Naive thymus-derived CD4-positive, alpha-beta T cell (primary cell): ENCODE measurements around the gene PGPEP1. TPM values are rescaled to one million over a fixed set of nuclear protein-coding genes. Genes with fewer than 3 reads are reported as not detected.

Source experiments
- ATAC-seq: fragments of 150-1000 bp; cut with Tn5 transposase; 2 replicates; pipeline ENCODE4 v1.10.0; 2021; ENCODE audit warnings: mild to moderate bottlenecking, moderate library complexity
- CTCF ChIA-PET: fragments of 350-600 bp; sonication (Branson Sonifier 250); formaldehyde crosslinking; loops from one replicate; lab custom pipeline; 2021; ENCODE audit warnings: antibody characterized with exemption; lab: Charles Lee
- POLR2A ChIA-PET: fragments of 350-600 bp; sonication (Branson Sonifier 250); formaldehyde crosslinking; loops from one replicate; lab custom pipeline; 2021; ENCODE audit warnings: antibody characterized with exemption, inconsistent platforms; lab: Charles Lee
- DNase-seq, 9 donors: peaks; one replicate each; pipeline versions ENCODE4 v3.0.0 to v3.0.0-alpha.2; 2020 to 2022; ENCODE audit warnings: mixed read lengths in 1 of 9
- H3K27ac ChIP-seq: one replicate; pipeline ENCODE4 v1.7.0; 2013; ENCODE audit warnings: mild to moderate bottlenecking, low read depth, low read length, moderate library complexity
- H3K27me3 ChIP-seq, 2 donors: one replicate each; pipeline ENCODE4 v1.7.0; 2013; ENCODE audit warnings: low read length in 2 of 2, mild to moderate bottlenecking in 2 of 2, moderate library complexity in 2 of 2; ENCODE audit not compliant: control insufficient read depth in 2 of 2, insufficient read depth in 2 of 2
- H3K36me3 ChIP-seq, 3 experiments: 1 replicate in 2 of 3; 2 replicates in 1 of 3; pipeline ENCODE4 v1.7.0; 2013; ENCODE audit warnings: low read length in 3 of 3, mild to moderate bottlenecking in 3 of 3, moderate library complexity in 1 of 3; ENCODE audit not compliant: insufficient read depth in 3 of 3, control insufficient read depth in 2 of 3
- H3K4me1 ChIP-seq, 2 donors: one replicate each; pipeline ENCODE4 v1.7.0; 2013; ENCODE audit warnings: low read length in 2 of 2, mild to moderate bottlenecking in 2 of 2, moderate library complexity in 1 of 2; ENCODE audit not compliant: control insufficient read depth in 2 of 2, insufficient read depth in 2 of 2
- H3K4me3 ChIP-seq: 2 replicates; pipeline ENCODE4 v1.7.0; 2013; ENCODE audit warnings: mild to moderate bottlenecking, low read length
- H3K9me3 ChIP-seq, 3 experiments: 1 replicate in 2 of 3; 2 replicates in 1 of 3; pipeline ENCODE4 v1.7.0; 2013; ENCODE audit warnings: low read length in 3 of 3; ENCODE audit not compliant: control insufficient read depth in 2 of 3
- H3K27ac Mint-ChIP-seq, 9 donors: one replicate each; pipeline ENCODE4 v1.8.0; 2020 to 2022; ENCODE audit warnings: mixed read lengths in 9 of 9, mild to moderate bottlenecking in 8 of 9, moderate library complexity in 5 of 9, inconsistent platforms in 2 of 9
- H3K27me3 Mint-ChIP-seq, 5 donors: one replicate each; pipeline ENCODE4 v1.8.0; 2021 to 2022; ENCODE audit warnings: mixed read lengths in 5 of 5, mild to moderate bottlenecking in 1 of 5
- H3K36me3 Mint-ChIP-seq, 5 donors: one replicate each; pipeline ENCODE4 v1.8.0; 2020 to 2022; ENCODE audit warnings: mixed read lengths in 5 of 5, mild to moderate bottlenecking in 3 of 5, inconsistent platforms in 1 of 5
- H3K4me1 Mint-ChIP-seq, 7 donors: one replicate each; pipeline ENCODE4 v1.8.0; 2020 to 2022; ENCODE audit warnings: mixed read lengths in 7 of 7, mild to moderate bottlenecking in 3 of 7, inconsistent platforms in 1 of 7
- H3K4me3 Mint-ChIP-seq, 10 donors: one replicate each; pipeline ENCODE4 v1.8.0; 2020 to 2022; ENCODE audit warnings: mild to moderate bottlenecking in 10 of 10, mixed read lengths in 10 of 10, moderate library complexity in 6 of 10, inconsistent platforms in 2 of 10
- H3K9me3 Mint-ChIP-seq, 11 donors: one replicate each; pipeline ENCODE4 v1.8.0; 2020 to 2022; ENCODE audit warnings: mixed read lengths in 11 of 11, mild to moderate bottlenecking in 4 of 11, inconsistent platforms in 1 of 11, moderate library complexity in 1 of 11
- intact Hi-C, 2 donors: fragments of 100-400 bp; cut with micrococcal nuclease; formaldehyde crosslinking; loops; one replicate each; pipeline ENCODE4 v1.15.1; 2023
- polyA plus RNA-seq, 2 donors: library from polyadenylated mRNA; unstranded; fragments of 300-500 nt; fragmentation: Illumina TruSeq; gene quantifications; one replicate each; pipeline ENCODE4 v1.2.3, GENCODE V29; 2021
- total RNA-seq, 6 experiments: library from RNA in 5 of 6; stranded (reverse) in 5 of 6; gene quantifications; 1 replicate in 5 of 6; 2 replicates in 1 of 6; pipeline ENCODE4 v1.2.3 and lab custom pipeline; 2021 to 2026

PGPEP1 gene
- total and polyA plus RNA-seq, 7 experiments from 2014 or later: 9.4 to 57.1 (median 41.1) TPM

DNA sequence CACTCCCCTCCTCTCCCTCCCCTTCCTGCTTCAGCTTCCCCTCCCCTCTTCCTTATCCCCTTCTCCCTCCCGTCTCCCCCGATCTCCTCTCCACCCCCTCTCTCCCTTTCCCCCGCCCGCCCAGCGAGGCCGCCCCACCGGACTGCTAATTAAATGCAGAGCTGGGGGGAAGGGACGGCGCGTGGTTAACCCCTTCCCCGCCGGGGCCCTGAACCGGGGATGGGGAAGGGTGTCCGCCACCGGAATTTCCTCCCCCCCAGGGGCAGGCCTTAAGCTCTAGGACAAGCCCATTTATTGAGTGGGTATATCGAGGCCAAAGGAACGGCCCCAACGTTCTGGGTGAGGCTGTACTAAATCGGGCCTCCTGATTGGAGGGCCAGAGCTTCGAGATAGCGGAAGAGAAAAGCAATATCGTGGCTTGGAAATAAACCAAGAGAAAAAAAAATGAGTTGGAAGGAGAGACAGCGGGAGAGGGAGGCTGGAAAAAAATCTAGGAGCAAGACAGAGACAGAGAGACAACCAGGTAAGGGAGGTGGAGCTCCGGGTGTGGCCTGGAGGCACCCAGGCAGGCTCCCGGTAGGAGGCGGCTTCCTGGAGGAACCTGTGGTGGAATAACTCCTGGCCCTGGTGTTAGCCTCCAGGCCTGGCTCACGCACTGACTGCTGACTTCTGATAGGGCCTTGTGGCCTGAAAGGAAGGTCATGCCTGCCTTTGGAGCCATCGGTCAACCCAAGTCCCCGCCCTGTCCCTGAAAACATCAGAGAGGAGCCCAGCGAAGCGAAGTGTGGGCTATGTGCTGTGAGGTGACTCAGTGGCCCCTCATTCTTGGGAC lies 47.4 kb upstream of the PGPEP1 start:
- Mint-ChIP-seq H3K27ac (peak overlapping the region in 8 of 9 donors; percentile 87 to 100 (median 96)), H3K4me3 (peak overlapping the region; percentile 80 to 96 (median 92)), H3K9me3 (peaks cover 0 to 21% (median 0%) of the 10 kb centered on the region in 11 donors), H3K36me3 (peaks cover 0 to 30% (median 0%) of the 10 kb centered on the region in 5 donors), H3K27me3 (no peaks in the 10 kb centered on the region), H3K4me1 (peaks cover 37 to 71% (median 55%) of the 10 kb centered on the region in 7 donors)
- DNase-seq: peak in 2 of 9 donors; percentile 34 to 78
- Histone ChIP-seq H3K27me3 (no peaks in the 10 kb centered on the region), H3K4me3 (peak overlapping the region; percentile 84), H3K27ac (peak overlapping the region; percentile 92), H3K4me1 (peaks cover 41 to 47% of the 10 kb centered on the region in 2 donors), H3K9me3 (no peaks in the 10 kb centered on the region), H3K36me3 (no peaks in the 10 kb centered on the region)
- ATAC-seq: no peak
- intact Hi-C loops: loop anchor here in 1 of 2 donors (5.0 kb wide), 1 partner anchor 124 kb away; the partner anchor contains the start of gene SSBP4
- ChIA-PET CTCF (interaction anchor here (1.0 to 3.2 kb wide), 6 partner anchors 9 to 34 kb away, joined by 3 to 17 read pairs (median 5); partner anchors contain the start of genes JUND and LSM4), POLR2A (interaction anchor here (0.6 to 6.7 kb wide), 11 partner anchors 9 to 243 kb away, joined by 3 to 216 read pairs (median 6); partner anchors contain the start of genes JUND, LSM4 and MPV17L2)

DNA sequence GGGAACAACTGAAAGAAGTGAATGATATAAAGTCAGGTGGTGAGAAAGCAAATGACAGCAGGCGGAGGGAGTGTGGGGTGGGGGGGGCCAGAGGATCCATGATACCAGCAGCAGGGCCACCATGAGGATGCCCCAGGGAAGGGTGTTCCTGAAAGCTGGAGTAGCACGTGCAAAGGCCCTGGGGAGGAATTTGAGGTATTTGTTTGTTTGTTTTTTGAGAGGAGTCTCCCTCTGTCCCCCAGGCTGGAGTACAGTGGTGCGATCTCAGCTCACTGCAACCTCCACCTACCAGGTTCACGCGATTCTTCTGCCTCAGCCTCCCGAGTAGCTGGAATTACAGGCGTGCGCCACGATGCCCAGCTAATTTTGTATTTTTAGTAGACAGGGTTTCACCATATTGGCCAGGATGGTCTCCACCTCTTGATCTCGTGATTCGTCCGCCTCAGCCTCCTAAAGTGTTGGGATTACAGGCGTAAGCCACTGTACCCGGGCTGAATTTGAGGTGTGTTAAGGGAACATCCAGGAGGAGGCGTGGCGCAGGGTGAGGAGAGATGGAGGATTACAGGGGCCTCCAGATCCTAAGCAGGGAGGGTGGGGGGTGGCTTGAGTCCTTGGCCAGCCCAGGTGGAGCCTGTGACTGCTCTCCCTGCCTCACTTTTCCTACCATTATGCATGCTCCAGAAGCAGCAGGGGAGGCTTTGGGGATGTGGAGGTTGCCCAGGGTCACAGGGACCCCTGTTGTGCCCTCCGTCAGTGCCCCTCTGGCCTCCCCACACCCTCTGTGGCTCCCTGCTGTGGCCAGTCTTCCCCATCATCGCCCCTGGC lies 46.5 kb upstream of the PGPEP1 start:
- intact Hi-C loops: loop anchor here (1.0 to 5.0 kb wide), 4 partner anchors 9 to 123 kb away; partner anchors contain the start of genes JUND (in 1 of the 2) and SSBP4 (in 1 of the 2)
- Histone ChIP-seq H3K4me3 (peak overlapping the region; percentile 84), H3K36me3 (no peaks in the 10 kb centered on the region), H3K9me3 (no peaks in the 10 kb centered on the region), H3K27ac (peak overlapping the region; percentile 92), H3K27me3 (no peaks in the 10 kb centered on the region), H3K4me1 (peaks cover 41 to 47% of the 10 kb centered on the region in 2 donors)
- H3K9me3 Mint-ChIP-seq: peaks cover 0 to 21% (median 0%) of the 10 kb centered on the region in 11 donors
- H3K27ac Mint-ChIP-seq: peak overlapping the region; percentile 42 to 100 (median 96)
- H3K27me3 Mint-ChIP-seq: no peaks in the 10 kb centered on the region
- H3K4me1 Mint-ChIP-seq: peaks cover 37 to 64% (median 52%) of the 10 kb centered on the region in 7 donors
- H3K36me3 Mint-ChIP-seq: peaks cover 0 to 30% (median 0%) of the 10 kb centered on the region in 5 donors
- DNase-seq (no peak), ATAC-seq (no peak)
- POLR2A ChIA-PET: interaction anchor here (0.6 to 6.7 kb wide), 9 partner anchors 9 to 243 kb away, joined by 3 to 216 read pairs (median 23); partner anchors contain the start of genes JUND and LSM4
- CTCF ChIA-PET: interaction anchor here (1.4 to 3.2 kb wide), 2 partner anchors 8 to 14 kb away, joined by 3 to 17 read pairs; no protein-coding TSS in a partner anchor
- H3K4me3 Mint-ChIP-seq: peak overlapping the region; percentile 14 to 96 (median 92)

DNA sequence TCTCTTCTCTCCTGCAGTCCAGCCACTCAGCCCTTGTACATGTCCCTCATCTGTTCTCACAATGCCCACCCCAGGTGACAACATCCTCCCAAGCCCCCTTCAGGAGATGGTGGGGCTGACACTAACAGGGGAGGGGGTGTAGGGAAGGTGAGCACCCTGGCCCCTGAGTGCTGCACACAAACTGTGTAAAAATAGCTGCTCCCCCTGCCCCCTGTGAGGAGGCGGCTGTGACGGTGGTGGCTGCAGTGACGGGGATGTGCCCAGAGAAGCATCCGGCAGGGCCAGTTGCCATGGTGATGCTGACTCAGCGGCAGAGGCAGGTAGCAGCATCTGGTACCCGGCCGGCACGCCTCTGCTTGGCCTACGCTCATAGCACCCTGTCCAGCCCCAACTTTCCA lies 45.9 kb upstream of the PGPEP1 start:
- H3K9me3 Mint-ChIP-seq: peaks cover 0 to 21% (median 0%) of the 10 kb centered on the region in 11 donors
- no peaks in the 10 kb centered on the region for H3K9me3 ChIP-seq
- H3K27ac Mint-ChIP-seq: peak overlapping the region; percentile 42 to 100 (median 94)
- peak overlapping the region; percentile 92 for H3K27ac ChIP-seq
- ChIA-PET POLR2A (interaction anchor here (1.0 to 6.7 kb wide), 4 partner anchors 8 to 23 kb away, joined by 4 to 216 read pairs (median 85); partner anchors contain the start of gene JUND), CTCF (interaction anchor here (3.2 kb wide), 1 partner anchor 15 kb away, joined by 17 read pairs; no protein-coding TSS in a partner anchor)
- no peaks in the 10 kb centered on the region for H3K36me3 ChIP-seq
- intact Hi-C loops: loop anchor here (1.0 to 5.0 kb wide), 4 partner anchors 9 to 123 kb away; partner anchors contain the start of genes JUND (in 1 of the 2) and SSBP4 (in 1 of the 2)
- peaks cover 0 to 30% (median 0%) of the 10 kb centered on the region in 5 donors for H3K36me3 Mint-ChIP-seq
- H3K27me3 ChIP-seq: no peaks in the 10 kb centered on the region
- peaks cover 37 to 64% (median 47%) of the 10 kb centered on the region in 7 donors for H3K4me1 Mint-ChIP-seq
- H3K4me3 ChIP-seq: no peak overlapping the region
- H3K4me1 ChIP-seq: peaks cover 38 to 47% of the 10 kb centered on the region in 2 donors
- DNase-seq (peak; percentile 65 to 92 (median 84)), ATAC-seq (peak; percentile 70)
- H3K27me3 Mint-ChIP-seq: no peaks in the 10 kb centered on the region
- peak overlapping the region in 8 of 10 donors; percentile 2 to 83 (median 63) for H3K4me3 Mint-ChIP-seq

DNA sequence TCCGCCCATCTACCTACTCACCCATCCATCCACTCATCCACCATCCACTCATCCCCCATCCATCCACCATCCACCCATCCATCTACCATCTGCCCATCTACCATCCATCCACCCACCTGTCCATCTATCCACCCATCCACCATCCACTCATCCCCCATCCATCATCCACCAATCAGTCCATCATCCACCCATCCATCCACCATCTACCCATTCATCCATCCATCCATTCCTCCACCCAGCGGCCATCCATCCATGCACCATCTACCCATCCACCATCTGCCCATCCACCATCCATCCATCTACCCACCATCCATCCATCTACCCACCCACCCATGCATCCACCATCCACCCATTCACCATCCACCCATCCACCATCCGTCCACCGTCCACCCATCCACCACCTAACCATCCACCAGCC lies 45.4 kb upstream of the PGPEP1 start:
- H3K36me3 ChIP-seq: no peaks in the 10 kb centered on the region
- no peak overlapping the region for H3K4me3 ChIP-seq
- DNase-seq (no peak), ATAC-seq (no peak)
- H3K4me1 ChIP-seq: peaks cover 32 to 41% of the 10 kb centered on the region in 2 donors
- Mint-ChIP-seq H3K4me1 (peaks cover 32 to 58% (median 41%) of the 10 kb centered on the region in 7 donors), H3K27me3 (no peaks in the 10 kb centered on the region), H3K36me3 (peaks cover 0 to 30% (median 0%) of the 10 kb centered on the region in 5 donors), H3K4me3 (peak overlapping the region in 4 of 10 donors; percentile 55 to 83 (median 63)), H3K9me3 (peaks cover 0 to 21% (median 0%) of the 10 kb centered on the region in 11 donors), H3K27ac (peak overlapping the region; percentile 42 to 100 (median 94))
- CTCF ChIA-PET: no interaction called here
- peak overlapping the region; percentile 50 for H3K27ac ChIP-seq
- no peaks in the 10 kb centered on the region for H3K9me3 ChIP-seq
- H3K27me3 ChIP-seq: no peaks in the 10 kb centered on the region
- POLR2A ChIA-PET: interaction anchor here (1.0 to 6.7 kb wide), 2 partner anchors 10 to 15 kb away, joined by 4 to 216 read pairs; partner anchors contain the start of gene JUND
- intact Hi-C loops: loop anchor here in 1 of 2 donors (2.0 kb wide), 1 partner anchor 14 kb away; the partner anchor contains the start of gene JUND

DNA sequence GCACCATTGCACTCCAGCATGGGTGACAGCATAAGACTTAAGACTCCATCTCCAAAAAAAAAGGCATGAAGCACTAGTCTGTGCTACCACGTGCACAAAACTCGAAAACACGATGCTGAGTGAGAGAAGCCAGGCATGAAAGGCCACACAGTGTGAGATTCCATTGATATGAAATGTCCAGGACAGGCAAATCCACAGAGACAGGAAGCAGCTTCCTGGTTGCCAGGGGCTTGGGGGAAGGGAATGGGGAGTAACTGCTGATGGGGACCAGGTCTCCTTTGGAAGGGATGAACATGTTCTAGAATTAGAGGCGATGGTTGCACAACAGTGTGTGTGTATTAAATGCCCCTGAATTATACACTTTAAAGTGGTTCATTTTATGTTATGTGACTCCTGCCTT lies 43.1 kb upstream of the PGPEP1 start:
- Histone ChIP-seq H3K4me3 (no peak overlapping the region), H3K36me3 (no peaks in the 10 kb centered on the region), H3K9me3 (no peaks in the 10 kb centered on the region), H3K4me1 (peaks cover 20 to 26% of the 10 kb centered on the region in 2 donors), H3K27me3 (no peaks in the 10 kb centered on the region), H3K27ac (no peak overlapping the region)
- Mint-ChIP-seq H3K9me3 (peaks cover 0 to 19% (median 0%) of the 10 kb centered on the region in 11 donors), H3K4me1 (peaks cover 19 to 47% (median 27%) of the 10 kb centered on the region in 7 donors), H3K27me3 (no peaks in the 10 kb centered on the region), H3K36me3 (peaks cover 0 to 27% (median 0%) of the 10 kb centered on the region in 5 donors), H3K4me3 (no peak overlapping the region), H3K27ac (peak overlapping the region in 8 of 9 donors; percentile 4 to 74 (median 46))
- ATAC-seq: no peak
- intact Hi-C loops: no loop called here
- ChIA-PET CTCF (interaction anchor here (1.3 kb wide), 1 partner anchor 18 kb away, joined by 4 read pairs; no protein-coding TSS in a partner anchor), POLR2A (interaction anchor here (0.8 to 4.6 kb wide), 6 partner anchors 9 to 24 kb away, joined by 3 to 46 read pairs (median 3); partner anchors contain the start of gene JUND)
- no peak for DNase-seq
